SK-N-SH (cell line): Measurements from ENCODE around the gene PAPPA2. TPM values are rescaled to one million over a fixed set of nuclear protein-coding genes. Genes with fewer than 3 reads are reported as not detected.
A peak's percentile ranks its signal among the peaks of the same experiment; 100 is the strongest.

Experiments used
- CTCF ChIA-PET: fragments of 300-600, 350-600 bp; formaldehyde crosslinking; extraction: SDS; loops from one replicate; lab custom pipeline; 2021; lab: Yijun Ruan, JAX
- POLR2A ChIA-PET: fragments of 350-600 bp; sonication (Branson Sonifier 250); formaldehyde crosslinking; extraction: SDS; loops from one replicate; lab custom pipeline; 2020; ENCODE audit warnings: antibody characterized with exemption, inconsistent platforms; lab: Yijun Ruan, JAX
- DNase-seq: peaks from one replicate; pipeline ENCODE4 v3.0.0; 2012
- H2AFZ ChIP-seq: fragments of 200-600 bp; sonication (generic); 2 replicates; pipeline ENCODE4 v1.8.1; 2016; ENCODE audit warnings: antibody characterized with exemption, mild to moderate bottlenecking, low read depth
- H3F3A ChIP-seq: fragments of 200-600 bp; sonication (generic); replicated peaks from 2 replicates; pipeline ENCODE3; 2016; ENCODE audit warnings: antibody characterized with exemption, mild to moderate bottlenecking; ENCODE audit not compliant: insufficient read depth
- H3K27ac ChIP-seq, 2 experiments: fragments of 200-500 bp in 1 of 2; fragments of 200-600 bp in 1 of 2; sonication (Bioruptor generic) in 1 of 2; sonication (generic), shearing (Covaris generic) in 1 of 2; 2 replicates each; pipeline versions ENCODE4 v1.5.1 to v1.6.1; 2014 to 2016; ENCODE audit warnings: low read depth in 2 of 2, inconsistent platforms in 1 of 2, low read length in 1 of 2, mild to moderate bottlenecking in 1 of 2, mixed read lengths in 1 of 2
- H3K27me3 ChIP-seq: fragments of 200-600 bp; sonication (generic), shearing (Covaris generic); 2 replicates; pipeline ENCODE4 v1.6.1; 2016; ENCODE audit warnings: mixed run types; ENCODE audit not compliant: insufficient read depth
- H3K36me3 ChIP-seq, 2 experiments: fragments of 200-500 bp in 1 of 2; fragments of 200-600 bp in 1 of 2; sonication (Bioruptor generic) in 1 of 2; sonication (generic) in 1 of 2; replicated peaks in 1 of 2; 2 replicates each; pipeline versions ENCODE3 to v1.5.1; 2014 to 2016; ENCODE audit warnings: low read length in 1 of 2, mild to moderate bottlenecking in 1 of 2; ENCODE audit not compliant: insufficient read depth in 2 of 2, control insufficient read depth in 1 of 2
- H3K4me1 ChIP-seq, 2 experiments: fragments of 200-500 bp in 1 of 2; fragments of 200-600 bp in 1 of 2; sonication (Bioruptor generic) in 1 of 2; sonication (generic), shearing (Covaris generic) in 1 of 2; 2 replicates each; pipeline versions ENCODE4 v1.5.1 to v1.6.1; 2014 to 2016; ENCODE audit warnings: low read depth in 1 of 2, low read length in 1 of 2, mixed run types in 1 of 2; ENCODE audit not compliant: insufficient read depth in 2 of 2, control insufficient read depth in 1 of 2
- H3K4me2 ChIP-seq: fragments of 200-600 bp; sonication (generic), shearing (Covaris generic); 2 replicates; pipeline ENCODE4 v1.6.1; 2017; ENCODE audit warnings: mixed run types
- H3K4me3 ChIP-seq, 2 experiments: fragments of 200-500 bp in 1 of 2; fragments of 200-600 bp in 1 of 2; sonication (Bioruptor generic) in 1 of 2; sonication (generic), shearing (Covaris generic) in 1 of 2; 2 replicates each; pipeline versions ENCODE4 v1.5.1 to v1.8.1; 2014 to 2016; ENCODE audit warnings: low read depth in 2 of 2, inconsistent platforms in 1 of 2, low read length in 1 of 2, mild to moderate bottlenecking in 1 of 2, mixed read lengths in 1 of 2, moderate library complexity in 1 of 2
- H3K79me2 ChIP-seq: fragments of 200-600 bp; sonication (generic); 2 replicates; pipeline ENCODE4 v1.8.1; 2017; ENCODE audit warnings: mild to moderate bottlenecking; ENCODE audit not compliant: insufficient read depth
- H3K9ac ChIP-seq: fragments of 200-600 bp; sonication (generic); 2 replicates; pipeline ENCODE4 v1.6.1; 2017; ENCODE audit warnings: mixed run types
- H3K9me2 ChIP-seq: fragments of 200-600 bp; sonication (generic); 2 replicates; pipeline ENCODE4 v1.6.1; 2017; ENCODE audit warnings: mixed run types
- H3K9me3 ChIP-seq: fragments of 200-600 bp; sonication (generic); 2 replicates; pipeline ENCODE4 v1.6.1; 2017; ENCODE audit warnings: mixed run types, mild to moderate bottlenecking, moderate library complexity
- H4K20me1 ChIP-seq: fragments of 200-600 bp; sonication (generic); 2 replicates; pipeline ENCODE4 v1.6.1; 2017; ENCODE audit warnings: mild to moderate bottlenecking, mixed run types; ENCODE audit not compliant: insufficient read depth
- CHD2 ChIP-seq: fragments of 150-350 bp; IDR thresholded peaks from 2 replicates; pipeline ENCODE4 v1.6.1; 2018; ENCODE audit warnings: low read length; ENCODE audit not compliant: partially characterized antibody
- FOSL2 ChIP-seq: IDR thresholded peaks from 2 replicates; pipeline ENCODE4 v1.4.0; 2012; ENCODE audit warnings: low read depth, mild to moderate bottlenecking, moderate library complexity, borderline replicate concordance
- FOXJ3 ChIP-seq: sonication (generic); formaldehyde crosslinking; IDR thresholded peaks from 2 replicates; pipeline ENCODE4 v1.5.1; 2020; ENCODE audit warnings: mild to moderate bottlenecking, missing genetic modification reagents
- GATA2 ChIP-seq: sonication (generic); formaldehyde crosslinking; IDR thresholded peaks from 2 replicates; pipeline ENCODE4 v1.5.0; 2020; ENCODE audit warnings: mild to moderate bottlenecking, missing genetic modification reagents
- MXI1 ChIP-seq: IDR thresholded peaks from 2 replicates; pipeline ENCODE4 v1.6.1; 2012; ENCODE audit warnings: mild to moderate bottlenecking, low read depth, low read length, improper control_type of control experiment
- NRF1 ChIP-seq: IDR thresholded peaks from 2 replicates; pipeline ENCODE4 v1.6.1; 2012; ENCODE audit warnings: low read depth, mild to moderate bottlenecking, low read length
- RAD21 ChIP-seq: IDR thresholded peaks from 2 replicates; pipeline ENCODE4 v1.6.1; 2012; ENCODE audit warnings: mild to moderate bottlenecking, low read length
- RFX5 ChIP-seq: IDR thresholded peaks from 2 replicates; pipeline ENCODE4 v1.6.1; 2012; ENCODE audit warnings: mild to moderate bottlenecking, improper control_type of control experiment, low read length
- RXRA ChIP-seq: IDR thresholded peaks from 2 replicates; pipeline ENCODE4 v1.4.0; 2012; ENCODE audit warnings: low read depth, mild to moderate bottlenecking, borderline replicate concordance
- SIN3A ChIP-seq: IDR thresholded peaks from 2 replicates; pipeline ENCODE4 v1.6.1; 2012; ENCODE audit warnings: low read depth, mild to moderate bottlenecking, low read length, moderate library complexity, borderline replicate concordance
- TEAD4 ChIP-seq: IDR thresholded peaks from 2 replicates; pipeline ENCODE4 v1.4.0; 2012; ENCODE audit warnings: mild to moderate bottlenecking, borderline replicate concordance; ENCODE audit not compliant: insufficient read depth
- YY1 ChIP-seq: IDR thresholded peaks from 2 replicates; pipeline ENCODE4 v1.4.0; 2012; ENCODE audit warnings: low read depth, mild to moderate bottlenecking
- WGBS: methylation state at CpG from one replicate; pipeline ENCODE4 v1.1.6; 2017; ENCODE audit warnings: low lambda C conversion rate; 5-methylcytosine and 5-hydroxymethylcytosine counted together
- polyA plus RNA-seq, 3 experiments: library from polyadenylated mRNA; depleted of rRNA; stranded (reverse); fragments of >200 nt; gene quantifications; 2 replicates each; pipeline ENCODE4 v1.2.3, GENCODE V29; 2012
- TF ChIP-seq, protein P1 (sequence below): IDR thresholded peaks from 2 replicates; pipeline ENCODE4; 2012
- TF ChIP-seq, protein P2 (sequence below): fragments of 150-350 bp; IDR thresholded peaks from 2 replicates; pipeline ENCODE4 v1.6.1; 2017; ENCODE audit warnings: antibody characterized with exemption, low read length, low read depth, borderline replicate concordance
- TF ChIP-seq, protein P3 (sequence below): IDR thresholded peaks from 2 replicates; pipeline ENCODE4 v1.4.0; 2012; ENCODE audit warnings: low read depth, borderline replicate concordance
- TF ChIP-seq, protein P4 (sequence below): fragments of 200-600 bp; sonication (generic); IDR thresholded peaks from 2 replicates; pipeline ENCODE4 v1.6.1; 2017; ENCODE audit warnings: antibody characterized with exemption, mild to moderate bottlenecking, moderate library complexity

The PAPPA2 gene
- polyA plus RNA-seq, 1 of the 3 experiments (the other 2 are of a cell fraction) = 0.02 TPM

DNA sequence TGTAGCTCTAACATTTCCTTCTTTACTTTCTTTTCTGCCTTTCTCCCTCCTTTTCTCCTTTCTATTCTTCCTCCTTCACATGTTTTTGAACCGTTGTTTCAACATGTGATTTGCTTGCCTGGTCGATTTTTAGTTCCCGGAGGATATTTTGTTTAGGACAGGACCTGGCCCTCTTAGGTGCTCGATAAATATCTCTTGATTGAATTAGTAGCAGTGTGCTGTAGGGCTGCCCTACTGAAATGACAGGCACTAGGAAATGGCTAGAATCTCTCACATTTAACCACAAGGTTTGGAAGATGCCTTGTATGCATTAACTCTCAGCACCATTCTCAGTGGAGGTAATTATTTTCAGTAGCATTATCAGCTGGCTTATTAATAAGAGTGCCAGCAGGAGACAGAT is 305.6 kb downstream of the PAPPA2 start (continued):
- TF ChIP-seq, protein P1, sequence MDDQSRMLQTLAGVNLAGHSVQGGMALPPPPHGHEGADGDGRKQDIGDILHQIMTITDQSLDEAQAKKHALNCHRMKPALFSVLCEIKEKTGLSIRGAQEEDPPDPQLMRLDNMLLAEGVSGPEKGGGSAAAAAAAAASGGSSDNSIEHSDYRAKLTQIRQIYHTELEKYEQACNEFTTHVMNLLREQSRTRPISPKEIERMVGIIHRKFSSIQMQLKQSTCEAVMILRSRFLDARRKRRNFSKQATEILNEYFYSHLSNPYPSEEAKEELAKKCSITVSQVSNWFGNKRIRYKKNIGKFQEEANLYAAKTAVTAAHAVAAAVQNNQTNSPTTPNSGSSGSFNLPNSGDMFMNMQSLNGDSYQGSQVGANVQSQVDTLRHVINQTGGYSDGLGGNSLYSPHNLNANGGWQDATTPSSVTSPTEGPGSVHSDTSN = no peak
- TF ChIP-seq YY1 (no peak), FOSL2 (no peak)
- TF ChIP-seq, protein P2, sequence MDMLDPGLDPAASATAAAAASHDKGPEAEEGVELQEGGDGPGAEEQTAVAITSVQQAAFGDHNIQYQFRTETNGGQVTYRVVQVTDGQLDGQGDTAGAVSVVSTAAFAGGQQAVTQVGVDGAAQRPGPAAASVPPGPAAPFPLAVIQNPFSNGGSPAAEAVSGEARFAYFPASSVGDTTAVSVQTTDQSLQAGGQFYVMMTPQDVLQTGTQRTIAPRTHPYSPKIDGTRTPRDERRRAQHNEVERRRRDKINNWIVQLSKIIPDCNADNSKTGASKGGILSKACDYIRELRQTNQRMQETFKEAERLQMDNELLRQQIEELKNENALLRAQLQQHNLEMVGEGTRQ = no peak
- TF ChIP-seq, protein P3, sequence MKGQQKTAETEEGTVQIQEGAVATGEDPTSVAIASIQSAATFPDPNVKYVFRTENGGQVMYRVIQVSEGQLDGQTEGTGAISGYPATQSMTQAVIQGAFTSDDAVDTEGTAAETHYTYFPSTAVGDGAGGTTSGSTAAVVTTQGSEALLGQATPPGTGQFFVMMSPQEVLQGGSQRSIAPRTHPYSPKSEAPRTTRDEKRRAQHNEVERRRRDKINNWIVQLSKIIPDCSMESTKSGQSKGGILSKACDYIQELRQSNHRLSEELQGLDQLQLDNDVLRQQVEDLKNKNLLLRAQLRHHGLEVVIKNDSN = no peak

DNA sequence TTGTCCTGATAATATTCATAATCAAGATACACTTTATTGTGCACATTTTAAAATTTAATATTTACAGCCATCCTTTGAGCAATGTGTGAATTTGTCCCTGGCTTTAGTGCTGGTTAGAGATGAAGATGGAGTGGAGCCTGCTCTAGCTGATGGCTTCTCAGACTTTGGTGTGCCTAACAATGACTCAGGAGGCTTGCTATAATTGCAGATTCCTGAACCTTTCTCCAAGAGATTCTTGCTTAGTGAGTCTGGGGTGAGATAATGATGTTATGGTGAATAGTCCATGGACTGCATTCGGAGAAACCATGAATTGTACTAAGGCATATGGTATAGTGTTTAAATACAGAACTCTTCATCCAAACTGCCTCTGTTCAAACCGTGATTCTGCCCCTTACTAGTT is 307.1 kb downstream of the PAPPA2 start:
- Histone ChIP-seq H3K36me3 (no peaks in the 10 kb centered on the region), H3K27me3 (no peaks in the 10 kb centered on the region), H3K79me2 (no peaks in the 10 kb centered on the region), H3K9ac (no peak overlapping the region), H3K9me2 (no peaks in the 10 kb centered on the region), H3F3A (no peaks in the 10 kb centered on the region), H3K4me1 (peaks cover 0 to 16% of the 10 kb centered on the region in 2 experiments; a peak in 2 of 4 replicates), H4K20me1 (no peaks in the 10 kb centered on the region), H3K27ac (no peak overlapping the region), H3K4me2 (no peak overlapping the region), H3K4me3 (no peak overlapping the region), H3K9me3 (no peaks in the 10 kb centered on the region), H2AFZ (no peak overlapping the region)
- no peak for DNase-seq
- no peak for TF ChIP-seq NRF1
- no peak for TF ChIP-seq RXRA
- no peak for TF ChIP-seq SIN3A
- no peak for TF ChIP-seq GATA2 (CRISPR knock-in tag)
- TF ChIP-seq, protein P1 = no peak
- POLR2A ChIA-PET = no interaction called here
- CTCF ChIA-PET = interaction anchor here (0.9 kb wide), 1 partner anchor 56 kb away, joined by 5 read pairs; no protein-coding TSS in a partner anchor
- 23% methylated on average over 2 of the region's 2 CpGs for WGBS

DNA sequence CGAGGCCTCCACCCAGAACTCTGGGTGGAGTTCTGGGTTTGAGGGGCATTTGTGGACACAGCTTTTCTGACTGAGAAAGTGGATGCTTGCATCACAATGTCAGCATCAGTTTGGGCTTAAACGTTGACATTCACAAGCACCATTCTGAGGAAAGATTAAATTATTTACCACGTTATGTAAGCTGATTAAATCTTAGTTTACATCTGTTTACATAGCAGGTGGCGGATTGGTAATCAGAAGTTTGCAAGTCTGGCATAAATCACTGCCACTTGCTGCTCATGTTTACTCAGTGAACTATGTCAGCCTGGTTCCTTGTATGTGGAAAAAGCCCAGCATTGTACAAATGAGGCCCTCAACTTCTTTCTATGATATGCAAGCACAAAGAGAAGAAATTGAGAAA is 310.1 kb downstream of the PAPPA2 start:
- H3K4me2 ChIP-seq = no peak overlapping the region
- H3F3A ChIP-seq = no peaks in the 10 kb centered on the region
- no peaks in the 10 kb centered on the region for H3K36me3 ChIP-seq
- no peaks in the 10 kb centered on the region for H3K9me3 ChIP-seq
- no peaks in the 10 kb centered on the region for H3K79me2 ChIP-seq
- H2AFZ ChIP-seq = no peak overlapping the region
- H3K27ac ChIP-seq = no peak overlapping the region
- DNase-seq = no peak
- ChIA-PET POLR2A (interaction anchor here (0.5 to 1.5 kb wide), 2 partner anchors 19 to 81 kb away, joined by 4 to 5 read pairs; no protein-coding TSS in a partner anchor), CTCF (interaction anchor here (1.1 to 1.9 kb wide), 2 partner anchors 20 to 82 kb away, joined by 3 to 8 read pairs; no protein-coding TSS in a partner anchor)
- H4K20me1 ChIP-seq = no peaks in the 10 kb centered on the region
- WGBS = 4% methylated on average over 4 of the region's 4 CpGs
- H3K4me1 ChIP-seq = peaks cover 0 to 22% of the 10 kb centered on the region in 2 experiments; a peak in 2 of 4 replicates
- no peaks in the 10 kb centered on the region for H3K9me2 ChIP-seq
- no peak overlapping the region for H3K4me3 ChIP-seq
- no peaks in the 10 kb centered on the region for H3K27me3 ChIP-seq
- H3K9ac ChIP-seq = no peak overlapping the region
- no peak for TF ChIP-seq TEAD4
- TF ChIP-seq RXRA = no peak
- TF ChIP-seq NRF1 = no peak
- TF ChIP-seq RAD21 = 0 out of 2 replicates have a peak, but pooled peaks have one; percentile 1
- no peak for TF ChIP-seq RFX5
- TF ChIP-seq, protein P1 = no peak
- TF ChIP-seq FOSL2 = no peak
- TF ChIP-seq SIN3A = no peak
- TF ChIP-seq MXI1 = peak; percentile 35; the same call in 1 of the 2 replicates
- peak; percentile 83 for TF ChIP-seq FOXJ3 (CRISPR knock-in tag)
- TF ChIP-seq, protein P4, sequence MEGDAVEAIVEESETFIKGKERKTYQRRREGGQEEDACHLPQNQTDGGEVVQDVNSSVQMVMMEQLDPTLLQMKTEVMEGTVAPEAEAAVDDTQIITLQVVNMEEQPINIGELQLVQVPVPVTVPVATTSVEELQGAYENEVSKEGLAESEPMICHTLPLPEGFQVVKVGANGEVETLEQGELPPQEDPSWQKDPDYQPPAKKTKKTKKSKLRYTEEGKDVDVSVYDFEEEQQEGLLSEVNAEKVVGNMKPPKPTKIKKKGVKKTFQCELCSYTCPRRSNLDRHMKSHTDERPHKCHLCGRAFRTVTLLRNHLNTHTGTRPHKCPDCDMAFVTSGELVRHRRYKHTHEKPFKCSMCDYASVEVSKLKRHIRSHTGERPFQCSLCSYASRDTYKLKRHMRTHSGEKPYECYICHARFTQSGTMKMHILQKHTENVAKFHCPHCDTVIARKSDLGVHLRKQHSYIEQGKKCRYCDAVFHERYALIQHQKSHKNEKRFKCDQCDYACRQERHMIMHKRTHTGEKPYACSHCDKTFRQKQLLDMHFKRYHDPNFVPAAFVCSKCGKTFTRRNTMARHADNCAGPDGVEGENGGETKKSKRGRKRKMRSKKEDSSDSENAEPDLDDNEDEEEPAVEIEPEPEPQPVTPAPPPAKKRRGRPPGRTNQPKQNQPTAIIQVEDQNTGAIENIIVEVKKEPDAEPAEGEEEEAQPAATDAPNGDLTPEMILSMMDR = no peak
- TF ChIP-seq CHD2 = peak; percentile 77
